Astrocyte (in vitro differentiated cells and primary cell): ENCODE data around the gene GLIS2. TPM values are rescaled to one million over a fixed set of nuclear protein-coding genes. Genes with fewer than 3 reads are reported as not detected.
A peak's percentile ranks its signal among the peaks of the same experiment; 100 is the strongest.

ENCODE experiments used
- DNase-seq: peaks from one replicate; pipeline ENCODE4 v3.0.0-alpha.2; 2010; ENCODE audit warnings: low read depth
- FAIRE-seq: peaks from 2 replicates; lab custom pipeline; 2011; peaks lifted over from hg19 to GRCh38; lab: Jason Lieb, UNC
- H2AFZ ChIP-seq: 2 replicates; pipeline ENCODE4 v1.6.0; 2012; ENCODE audit warnings: low read depth, low read length, inconsistent platforms
- H3K27ac ChIP-seq: 2 replicates; pipeline ENCODE4 v1.5.1; 2011; ENCODE audit warnings: low read depth, low read length, inconsistent platforms
- H3K27me3 ChIP-seq: 2 replicates; pipeline ENCODE4 v1.6.0; 2011; ENCODE audit warnings: low read length, inconsistent platforms; ENCODE audit not compliant: insufficient read depth
- H3K36me3 ChIP-seq: 2 replicates; pipeline ENCODE4 v1.5.1; 2011; ENCODE audit warnings: low read length, inconsistent platforms; ENCODE audit not compliant: insufficient read depth
- H3K4me1 ChIP-seq: 2 replicates; pipeline ENCODE4 v1.5.1; 2011; ENCODE audit warnings: low read length, inconsistent platforms; ENCODE audit not compliant: insufficient read depth
- H3K4me2 ChIP-seq: 2 replicates; pipeline ENCODE4 v1.6.0; 2012; ENCODE audit warnings: low read length, inconsistent platforms
- H3K4me3 ChIP-seq: 2 replicates; pipeline ENCODE4 v1.5.1; 2011; ENCODE audit warnings: low read depth, mild to moderate bottlenecking, low read length, inconsistent platforms; ENCODE audit not compliant: insufficient read depth
- H3K79me2 ChIP-seq: 2 replicates; pipeline ENCODE4 v1.6.0; 2012; ENCODE audit warnings: mild to moderate bottlenecking, low read length, inconsistent platforms; ENCODE audit not compliant: insufficient read depth
- H3K9ac ChIP-seq: 2 replicates; pipeline ENCODE4 v1.6.0; 2012; ENCODE audit warnings: mild to moderate bottlenecking, low read length, inconsistent platforms
- H3K9me3 ChIP-seq: 2 replicates; pipeline ENCODE4 v1.5.1; 2012; ENCODE audit warnings: low read depth, mild to moderate bottlenecking, low read length, inconsistent platforms; ENCODE audit not compliant: insufficient read depth
- H4K20me1 ChIP-seq: 2 replicates; pipeline ENCODE4 v1.6.0; 2012; ENCODE audit warnings: low read length, inconsistent platforms; ENCODE audit not compliant: insufficient read depth
- H3K27ac Mint-ChIP-seq: one replicate; pipeline ENCODE4 v1.8.0; 2021; ENCODE audit warnings: mild to moderate bottlenecking, mixed read lengths; ENCODE audit not compliant: unreplicated experiment
- H3K27me3 Mint-ChIP-seq: one replicate; pipeline ENCODE4 v1.8.0; 2021; ENCODE audit warnings: low read depth, mixed read lengths; ENCODE audit not compliant: unreplicated experiment
- H3K36me3 Mint-ChIP-seq: one replicate; pipeline ENCODE4 v1.8.0; 2021; ENCODE audit warnings: low read depth, mixed read lengths; ENCODE audit not compliant: unreplicated experiment
- H3K4me1 Mint-ChIP-seq: one replicate; pipeline ENCODE4 v1.8.0; 2021; ENCODE audit warnings: low read depth, mixed read lengths; ENCODE audit not compliant: unreplicated experiment
- H3K4me3 Mint-ChIP-seq: one replicate; pipeline ENCODE4 v1.8.0; 2021; ENCODE audit warnings: mild to moderate bottlenecking, moderate library complexity, mixed read lengths; ENCODE audit not compliant: unreplicated experiment
- H3K9me3 Mint-ChIP-seq: one replicate; pipeline ENCODE4 v1.8.0; 2021; ENCODE audit warnings: mild to moderate bottlenecking, mixed read lengths; ENCODE audit not compliant: unreplicated experiment
- EZH2 ChIP-seq: IDR thresholded peaks from 2 replicates; pipeline ENCODE4 v1.6.1; 2012; ENCODE audit warnings: mild to moderate bottlenecking, low read length, inconsistent platforms; ENCODE audit not compliant: insufficient read depth
- total RNA-seq: library from RNA; stranded (reverse); gene quantifications from 2 replicates; pipeline ENCODE4 v1.2.1, GENCODE V29; 2021
- TF ChIP-seq, protein P1 (sequence below): IDR thresholded peaks from 2 replicates; pipeline ENCODE4 v1.5.1; 2011; ENCODE audit warnings: low read depth, mild to moderate bottlenecking, inconsistent platforms, low read length, moderate library complexity; ENCODE audit not compliant: insufficient read depth

GLIS2 gene
- total RNA-seq, 1 donor from 2014 or later, result 18.9 TPM

GRCh38 chr16:4319454-4320421, 3.9 kb downstream of the GLIS2 start:
- no peak for DNase-seq
- TF ChIP-seq, protein P1, sequence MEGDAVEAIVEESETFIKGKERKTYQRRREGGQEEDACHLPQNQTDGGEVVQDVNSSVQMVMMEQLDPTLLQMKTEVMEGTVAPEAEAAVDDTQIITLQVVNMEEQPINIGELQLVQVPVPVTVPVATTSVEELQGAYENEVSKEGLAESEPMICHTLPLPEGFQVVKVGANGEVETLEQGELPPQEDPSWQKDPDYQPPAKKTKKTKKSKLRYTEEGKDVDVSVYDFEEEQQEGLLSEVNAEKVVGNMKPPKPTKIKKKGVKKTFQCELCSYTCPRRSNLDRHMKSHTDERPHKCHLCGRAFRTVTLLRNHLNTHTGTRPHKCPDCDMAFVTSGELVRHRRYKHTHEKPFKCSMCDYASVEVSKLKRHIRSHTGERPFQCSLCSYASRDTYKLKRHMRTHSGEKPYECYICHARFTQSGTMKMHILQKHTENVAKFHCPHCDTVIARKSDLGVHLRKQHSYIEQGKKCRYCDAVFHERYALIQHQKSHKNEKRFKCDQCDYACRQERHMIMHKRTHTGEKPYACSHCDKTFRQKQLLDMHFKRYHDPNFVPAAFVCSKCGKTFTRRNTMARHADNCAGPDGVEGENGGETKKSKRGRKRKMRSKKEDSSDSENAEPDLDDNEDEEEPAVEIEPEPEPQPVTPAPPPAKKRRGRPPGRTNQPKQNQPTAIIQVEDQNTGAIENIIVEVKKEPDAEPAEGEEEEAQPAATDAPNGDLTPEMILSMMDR, result no peak
- TF ChIP-seq EZH2, result no peak
- Mint-ChIP-seq H3K4me3 (no peak overlapping the region), H3K36me3 (no peaks in the 10 kb centered on the region), H3K9me3 (no peaks in the 10 kb centered on the region), H3K27me3 (no peaks in the 10 kb centered on the region), H3K4me1 (peaks cover 7% of the 10 kb centered on the region), H3K27ac (no peak overlapping the region)
- FAIRE-seq, result no peak
- Histone ChIP-seq H3K79me2 (peaks cover 84% of the 10 kb centered on the region), H3K4me1 (peaks cover 56% of the 10 kb centered on the region), H2AFZ (no peak overlapping the region), H3K36me3 (no peaks in the 10 kb centered on the region), H3K27ac (no peak overlapping the region), H3K27me3 (no peaks in the 10 kb centered on the region), H3K9ac (no peak overlapping the region), H3K4me3 (no peak overlapping the region), H3K4me2 (peak overlapping the region; percentile 41), H4K20me1 (peaks cover 81% of the 10 kb centered on the region), H3K9me3 (no peaks in the 10 kb centered on the region)

DNA sequence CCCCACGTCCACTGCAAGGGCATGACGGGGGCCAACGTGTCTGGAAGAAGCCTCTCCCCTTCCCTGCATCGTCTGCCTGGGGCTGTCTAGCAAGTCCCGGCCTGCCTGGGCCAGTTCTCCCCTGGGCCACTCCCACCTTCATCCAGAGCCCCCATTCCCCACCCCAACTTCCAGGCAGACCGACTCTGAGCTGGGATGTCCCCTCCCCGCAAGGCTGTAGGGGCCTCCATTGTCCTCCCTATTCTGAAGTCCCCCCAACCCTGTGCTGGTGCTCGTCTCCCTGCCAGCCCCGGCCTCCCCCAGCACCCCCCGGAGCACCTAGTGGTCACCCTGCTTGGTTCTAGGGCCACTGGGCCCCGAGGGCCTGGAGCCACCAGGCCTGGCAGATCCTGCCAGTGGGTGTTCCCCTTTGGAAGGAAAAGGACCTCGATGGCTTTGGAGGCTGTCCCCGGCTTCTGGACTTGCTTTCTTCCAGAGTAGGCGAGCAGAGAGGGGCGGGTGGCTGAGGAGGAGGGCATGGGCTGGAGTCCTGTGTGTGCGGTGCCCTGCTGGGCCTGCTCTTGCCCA, 4.8 kb downstream of the GLIS2 start:
- Histone ChIP-seq H3K27ac (no peak overlapping the region), H3K36me3 (no peaks in the 10 kb centered on the region), H4K20me1 (peaks cover 90% of the 10 kb centered on the region), H3K79me2 (peaks cover 93% of the 10 kb centered on the region), H3K9me3 (no peaks in the 10 kb centered on the region), H2AFZ (no peak overlapping the region), H3K27me3 (no peaks in the 10 kb centered on the region), H3K4me3 (no peak overlapping the region), H3K4me2 (peak overlapping the region; percentile 41), H3K4me1 (peaks cover 52% of the 10 kb centered on the region), H3K9ac (no peak overlapping the region)
- H3K27ac Mint-ChIP-seq, result no peak overlapping the region
- no peak for TF ChIP-seq EZH2
- TF ChIP-seq, protein P1, result no peak
- no peak overlapping the region for H3K4me3 Mint-ChIP-seq
- DNase-seq (no peak), FAIRE-seq (no peak)
- H3K36me3 Mint-ChIP-seq, result no peaks in the 10 kb centered on the region
- no peaks in the 10 kb centered on the region for H3K27me3 Mint-ChIP-seq
- H3K9me3 Mint-ChIP-seq, result no peaks in the 10 kb centered on the region
- H3K4me1 Mint-ChIP-seq, result peaks cover 7% of the 10 kb centered on the region
